Loucy (cell line): Measurements from ENCODE around the gene DYRK1B.
A peak's percentile ranks its signal among the peaks of the same experiment; 100 is the strongest.

ENCODE experiments used
- EZH2phosphoT487 ChIP-seq: fragments of 200-600 bp; IDR thresholded peaks from 2 replicates; pipeline ENCODE4 v1.6.1; 2018; ENCODE audit warnings: antibody characterized with exemption, mild to moderate bottlenecking, moderate library complexity, borderline replicate concordance
- TF ChIP-seq, protein P1 (sequence below): fragments of 200-600 bp; sonication (generic); conservative IDR thresholded peaks from 2 replicates; pipeline ENCODE4 v1.5.1; 2014; ENCODE audit warnings: mild to moderate bottlenecking, antibody characterized with exemption, low read length

DNA sequence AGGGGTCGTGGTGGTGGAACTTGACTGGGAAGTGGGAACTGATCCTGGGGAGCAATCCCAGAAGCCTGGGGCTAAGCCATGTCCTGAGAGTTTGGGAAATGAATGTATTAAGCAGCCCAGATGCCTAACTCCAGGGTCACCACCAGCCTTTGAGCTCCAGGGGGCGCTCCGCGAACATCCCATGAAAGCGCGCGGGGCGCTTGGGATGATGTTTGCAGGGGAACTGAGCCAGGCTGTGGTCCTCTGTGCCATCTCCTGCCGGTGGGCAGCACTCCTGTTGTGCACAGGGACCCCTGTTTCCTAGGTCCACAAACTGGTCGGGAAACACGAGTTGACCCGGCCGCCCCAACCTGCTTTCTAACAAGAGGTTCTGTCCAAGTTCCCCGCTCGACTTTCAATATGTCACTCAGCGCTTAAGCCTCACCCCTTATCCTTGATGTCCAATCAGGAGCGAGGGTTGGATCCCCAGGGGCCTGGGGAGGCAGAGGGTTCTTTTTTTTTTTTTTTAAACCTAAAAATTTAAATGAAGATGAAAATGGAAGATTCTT lies 40.9 kb downstream of the DYRK1B start:
- TF ChIP-seq, protein P1, sequence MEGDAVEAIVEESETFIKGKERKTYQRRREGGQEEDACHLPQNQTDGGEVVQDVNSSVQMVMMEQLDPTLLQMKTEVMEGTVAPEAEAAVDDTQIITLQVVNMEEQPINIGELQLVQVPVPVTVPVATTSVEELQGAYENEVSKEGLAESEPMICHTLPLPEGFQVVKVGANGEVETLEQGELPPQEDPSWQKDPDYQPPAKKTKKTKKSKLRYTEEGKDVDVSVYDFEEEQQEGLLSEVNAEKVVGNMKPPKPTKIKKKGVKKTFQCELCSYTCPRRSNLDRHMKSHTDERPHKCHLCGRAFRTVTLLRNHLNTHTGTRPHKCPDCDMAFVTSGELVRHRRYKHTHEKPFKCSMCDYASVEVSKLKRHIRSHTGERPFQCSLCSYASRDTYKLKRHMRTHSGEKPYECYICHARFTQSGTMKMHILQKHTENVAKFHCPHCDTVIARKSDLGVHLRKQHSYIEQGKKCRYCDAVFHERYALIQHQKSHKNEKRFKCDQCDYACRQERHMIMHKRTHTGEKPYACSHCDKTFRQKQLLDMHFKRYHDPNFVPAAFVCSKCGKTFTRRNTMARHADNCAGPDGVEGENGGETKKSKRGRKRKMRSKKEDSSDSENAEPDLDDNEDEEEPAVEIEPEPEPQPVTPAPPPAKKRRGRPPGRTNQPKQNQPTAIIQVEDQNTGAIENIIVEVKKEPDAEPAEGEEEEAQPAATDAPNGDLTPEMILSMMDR = peak; percentile 94
- TF ChIP-seq EZH2phosphoT487 = no peak
